Cardiac muscle cell (in vitro differentiated cells and primary cell): ENCODE data around the gene RASGRF2. TPM values are rescaled to one million over a fixed set of nuclear protein-coding genes. Genes with fewer than 3 reads are reported as not detected.
A peak's percentile ranks its signal among the peaks of the same experiment; 100 is the strongest.

Experiments used
- DNase-seq, 2 donors: peaks; one replicate each; pipeline versions ENCODE4 v3.0.0 to v3.0.0-alpha.2; 2010 to 2017; ENCODE audit warnings: low read depth in 1 of 2, low spot score in 1 of 2
- H3K27ac ChIP-seq: fragments of 200-600 bp; sonication (generic); 2 replicates; pipeline ENCODE4 v1.5.1; 2016
- H3K27me3 ChIP-seq: fragments of 200-600 bp; sonication (generic); 2 replicates; pipeline ENCODE4 v1.6.0; 2016; ENCODE audit warnings: control low read depth
- H3K36me3 ChIP-seq: fragments of 200-600 bp; sonication (generic); 2 replicates; pipeline ENCODE4 v1.5.1; 2016; ENCODE audit warnings: control low read depth
- H3K4me1 ChIP-seq: fragments of 200-600 bp; sonication (generic); 2 replicates; pipeline ENCODE4 v1.8.1; 2017; ENCODE audit warnings: low read depth, mild to moderate bottlenecking, mixed run types
- H3K4me3 ChIP-seq: fragments of 200-600 bp; sonication (generic); 2 replicates; pipeline ENCODE4 v1.5.1; 2016; ENCODE audit warnings: mild to moderate bottlenecking
- H3K9me3 ChIP-seq: fragments of 200-600 bp; sonication (generic); 2 replicates; pipeline ENCODE4 v1.5.1; 2017; ENCODE audit warnings: low read depth, mild to moderate bottlenecking, control low read depth
- polyA plus RNA-seq: library from polyadenylated mRNA; unstranded; fragments of >200 nt; fragmentation: Nextera tagmentation; extraction: Ambion mirVana; gene quantifications from 2 replicates; pipeline ENCODE4 v1.2.1, GENCODE V29; 2016
- total RNA-seq: library from RNA; depleted of rRNA; stranded (reverse); fragments of >200 nt; gene quantifications from 2 replicates; pipeline ENCODE4 v1.2.3, GENCODE V29; 2016
- TF ChIP-seq, protein P1 (sequence below): IDR thresholded peaks from 2 replicates; pipeline ENCODE4 v1.5.1; 2012; ENCODE audit warnings: low read depth, mild to moderate bottlenecking, low read length

The RASGRF2 gene
- total and polyA plus RNA-seq, 2 experiments from 2014 or later, result 0.06 to 0.33 TPM

DNA sequence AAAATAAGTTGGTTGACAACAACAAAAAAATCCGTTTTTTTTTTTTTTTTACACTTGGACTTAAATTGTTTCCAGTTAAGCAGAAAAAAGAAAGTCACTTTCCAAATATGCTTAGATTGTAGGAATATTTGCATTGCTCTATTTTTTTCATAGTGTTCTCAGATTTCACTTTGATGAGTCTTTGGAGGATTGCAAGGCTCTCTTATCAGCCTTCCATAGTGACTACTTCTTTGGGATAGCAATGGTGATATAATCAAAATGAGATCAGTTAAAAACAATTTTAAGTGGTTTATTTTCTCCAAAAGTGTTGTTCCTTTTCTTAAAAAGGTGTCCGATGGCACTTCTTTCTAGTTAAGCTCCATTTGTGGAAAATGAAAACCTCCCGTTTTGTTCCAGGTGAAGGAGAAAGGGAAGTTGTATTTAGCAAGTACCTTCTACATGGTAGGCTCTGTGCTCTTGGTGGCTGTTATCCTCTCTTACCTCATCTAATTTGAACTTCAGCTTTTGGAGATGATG lies 3.9 kb downstream of the RASGRF2 start:
- no peaks in the 10 kb centered on the region for H3K4me1 ChIP-seq
- TF ChIP-seq, protein P1, sequence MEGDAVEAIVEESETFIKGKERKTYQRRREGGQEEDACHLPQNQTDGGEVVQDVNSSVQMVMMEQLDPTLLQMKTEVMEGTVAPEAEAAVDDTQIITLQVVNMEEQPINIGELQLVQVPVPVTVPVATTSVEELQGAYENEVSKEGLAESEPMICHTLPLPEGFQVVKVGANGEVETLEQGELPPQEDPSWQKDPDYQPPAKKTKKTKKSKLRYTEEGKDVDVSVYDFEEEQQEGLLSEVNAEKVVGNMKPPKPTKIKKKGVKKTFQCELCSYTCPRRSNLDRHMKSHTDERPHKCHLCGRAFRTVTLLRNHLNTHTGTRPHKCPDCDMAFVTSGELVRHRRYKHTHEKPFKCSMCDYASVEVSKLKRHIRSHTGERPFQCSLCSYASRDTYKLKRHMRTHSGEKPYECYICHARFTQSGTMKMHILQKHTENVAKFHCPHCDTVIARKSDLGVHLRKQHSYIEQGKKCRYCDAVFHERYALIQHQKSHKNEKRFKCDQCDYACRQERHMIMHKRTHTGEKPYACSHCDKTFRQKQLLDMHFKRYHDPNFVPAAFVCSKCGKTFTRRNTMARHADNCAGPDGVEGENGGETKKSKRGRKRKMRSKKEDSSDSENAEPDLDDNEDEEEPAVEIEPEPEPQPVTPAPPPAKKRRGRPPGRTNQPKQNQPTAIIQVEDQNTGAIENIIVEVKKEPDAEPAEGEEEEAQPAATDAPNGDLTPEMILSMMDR, result no peak
- H3K36me3 ChIP-seq, result no peaks in the 10 kb centered on the region
- H3K27ac ChIP-seq, result no peak overlapping the region
- peaks cover 66% of the 10 kb centered on the region for H3K27me3 ChIP-seq
- no peak overlapping the region for H3K4me3 ChIP-seq
- no peak for DNase-seq
- no peaks in the 10 kb centered on the region for H3K9me3 ChIP-seq

DNA sequence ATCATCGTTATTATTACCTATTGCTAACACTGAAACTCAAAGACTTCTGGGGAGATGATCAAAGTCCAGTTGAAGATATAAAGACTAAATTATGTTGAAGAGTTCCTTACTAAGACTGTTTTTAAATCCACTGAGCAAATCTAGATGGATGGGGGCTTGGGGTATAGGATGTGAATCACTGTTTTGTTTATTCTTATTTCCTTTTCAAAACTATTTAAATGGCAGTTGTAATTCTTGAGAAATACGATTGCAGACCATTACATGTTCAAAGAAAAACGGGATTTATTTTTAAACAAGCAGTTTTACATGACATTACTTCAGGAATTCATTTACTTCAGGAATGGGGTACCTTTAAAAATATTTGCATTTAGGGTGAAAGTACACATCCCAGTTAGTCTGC lies 4.3 kb downstream of the RASGRF2 start:
- no peak overlapping the region for H3K4me3 ChIP-seq
- H3K9me3 ChIP-seq, result no peaks in the 10 kb centered on the region
- no peak for DNase-seq
- H3K36me3 ChIP-seq, result no peaks in the 10 kb centered on the region
- H3K27me3 ChIP-seq, result peaks cover 61% of the 10 kb centered on the region
- TF ChIP-seq, protein P1, result no peak
- no peak overlapping the region for H3K27ac ChIP-seq
- no peaks in the 10 kb centered on the region for H3K4me1 ChIP-seq

DNA sequence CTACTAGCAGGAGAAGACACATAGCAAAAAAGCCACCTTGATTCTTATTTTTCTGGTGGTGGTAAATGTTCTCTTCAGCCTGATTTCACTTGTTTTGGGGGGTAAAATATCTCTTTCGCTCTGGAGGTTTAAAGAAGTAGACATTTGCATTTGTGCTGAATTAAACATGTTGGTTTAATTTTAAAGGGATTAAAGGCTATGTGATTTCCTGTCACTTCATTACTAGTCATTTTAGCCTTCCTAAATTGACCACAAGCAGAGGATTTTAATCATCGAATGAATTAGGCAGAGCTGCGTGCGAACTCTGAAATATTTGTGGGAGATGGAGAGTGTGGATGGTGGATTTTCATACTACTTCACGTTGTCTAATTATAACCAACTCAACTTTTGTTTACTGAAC lies 4.8 kb downstream of the RASGRF2 start:
- H3K36me3 ChIP-seq, result no peaks in the 10 kb centered on the region
- no peak overlapping the region for H3K27ac ChIP-seq
- H3K4me3 ChIP-seq, result no peak overlapping the region
- H3K9me3 ChIP-seq, result no peaks in the 10 kb centered on the region
- TF ChIP-seq, protein P1, result no peak
- no peak for DNase-seq
- H3K27me3 ChIP-seq, result peaks cover 57% of the 10 kb centered on the region
- no peaks in the 10 kb centered on the region for H3K4me1 ChIP-seq

DNA sequence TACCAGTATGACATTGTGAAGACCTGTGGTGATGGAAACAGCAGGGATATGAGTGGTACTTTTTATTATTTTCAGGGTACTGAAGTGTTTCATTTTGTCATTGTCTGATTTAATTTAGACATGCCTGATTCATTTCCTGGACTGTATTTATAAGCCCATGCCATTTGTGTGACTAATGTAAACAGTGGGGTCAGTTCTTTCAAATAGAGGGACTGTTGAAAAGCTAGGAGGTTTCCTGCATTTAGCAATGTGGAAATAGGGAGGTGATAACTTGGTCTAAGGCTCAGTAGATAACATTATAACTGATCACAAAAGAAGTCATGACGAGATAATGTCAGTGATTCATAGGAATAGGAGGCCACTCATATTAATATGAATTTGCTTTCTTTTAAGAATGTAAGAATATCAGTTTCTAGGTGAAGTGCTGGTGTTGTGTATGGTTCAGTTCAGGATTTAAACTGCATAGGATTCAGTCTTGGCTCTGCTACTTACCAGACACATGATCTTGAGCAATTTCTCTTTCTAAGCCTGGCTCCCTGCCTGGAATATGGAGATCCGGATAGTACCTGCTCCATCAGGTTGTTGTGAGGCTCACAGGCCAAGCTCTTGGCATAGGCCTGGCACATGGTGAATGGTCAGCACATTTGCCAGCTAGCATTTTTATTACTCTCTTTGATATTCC lies 7.5 kb downstream of the RASGRF2 start:
- TF ChIP-seq, protein P1, result no peak
- Histone ChIP-seq H3K4me3 (no peak overlapping the region), H3K27ac (no peak overlapping the region), H3K27me3 (peaks cover 30% of the 10 kb centered on the region), H3K36me3 (no peaks in the 10 kb centered on the region), H3K9me3 (no peaks in the 10 kb centered on the region), H3K4me1 (no peaks in the 10 kb centered on the region)
- DNase-seq, result peak in 1 of 2 donors; percentile 80

DNA sequence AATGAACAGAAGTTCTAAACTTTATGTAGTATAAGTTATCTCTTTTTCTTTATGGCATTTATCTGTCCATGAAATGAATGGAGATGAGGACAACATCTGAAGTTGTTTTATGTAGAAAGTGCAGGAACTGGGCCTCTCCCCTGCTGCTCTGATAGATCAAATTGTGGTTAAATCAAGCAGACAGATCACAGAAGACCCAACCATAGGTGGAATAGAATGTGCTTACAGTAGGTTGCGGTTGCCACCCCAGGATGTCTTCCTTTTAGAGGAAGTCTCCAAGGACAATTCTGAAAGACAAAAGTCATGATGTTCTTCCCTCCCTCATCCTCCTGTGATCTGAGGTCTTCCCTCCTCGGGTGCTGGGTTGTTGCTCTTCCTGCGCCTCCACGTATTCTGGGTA lies 12.9 kb downstream of the RASGRF2 start:
- TF ChIP-seq, protein P1, result no peak
- H3K9me3 ChIP-seq, result no peaks in the 10 kb centered on the region
- H3K4me1 ChIP-seq, result no peaks in the 10 kb centered on the region
- H3K4me3 ChIP-seq, result no peak overlapping the region
- DNase-seq, result no peak
- H3K36me3 ChIP-seq, result no peaks in the 10 kb centered on the region
- no peaks in the 10 kb centered on the region for H3K27me3 ChIP-seq
- H3K27ac ChIP-seq, result no peak overlapping the region
